ENCODE data around the gene TRIM9. TPM values are rescaled to one million over a fixed set of nuclear protein-coding genes. Genes with fewer than 3 reads are reported as not detected.

TRIM9 gene
- total and polyA plus RNA-seq, 9 of the 15 experiments (the other 6 are each of a cell fraction or from before 2014, with no cell fraction given): 0.03 to 0.15 (median 0.04) TPM; not detected in 4

GRCh38 chr14:51073731-51074130 lies 21.2 kb downstream of the TRIM9 start:
- Histone ChIP-seq H3K4me1 (replicated peaks in 1 of 2; ENCODE audit: control insufficient read depth in 2 of 2, insufficient read depth in 2 of 2, low read length in 2 of 2) (no peaks in the 10 kb centered on the region), H4K20me1 (replicated peaks; ENCODE audit: control insufficient read depth, insufficient read depth, low read length) (no peaks in the 10 kb centered on the region), H2AFZ (ENCODE audit: low read depth, low read length) (no peak overlapping the region), H3K9me3 (replicated peaks; ENCODE audit: control insufficient read depth, insufficient read depth, low read depth, low read length) (no peaks in the 10 kb centered on the region), H3K27me3 (ENCODE audit: control insufficient read depth in 2 of 2, insufficient read depth in 2 of 2, low read length in 2 of 2) (no peaks in the 10 kb centered on the region; a peak in 1 of 5 replicates), H3K4me3 (no peak overlapping the region), H3K9me1 (ENCODE audit: control insufficient read depth, insufficient read depth, low read length) (no peaks in the 10 kb centered on the region), H3K9ac (ENCODE audit: insufficient read depth in 1 of 2, low read depth in 2 of 2, low read length in 2 of 2) (no peak overlapping the region), H3K27ac (ENCODE audit: extremely low read depth, low read depth, low read length) (no peak overlapping the region), H3K4me2 (ENCODE audit: insufficient read depth, low read length) (no peak overlapping the region), H3K79me2 (ENCODE audit: control insufficient read depth, insufficient read depth, low read length) (no peaks in the 10 kb centered on the region), H3K36me3 (ENCODE audit: control insufficient read depth, insufficient read depth, low read length) (no peaks in the 10 kb centered on the region)
- in situ Hi-C loops (cut with MboI) (no loop called here), intact Hi-C loops (cut with micrococcal nuclease) (no loop called here)
- ATAC-seq: no peak
- 0% methylated on average over 2 of the region's 2 CpGs for WGBS (ENCODE audit: insufficient coverage, low coverage, missing lambda C conversion rate)
- no peak for FAIRE-seq
- ChIA-PET POLR2A (no interaction called here), CTCF (ENCODE audit: low intra/inter-chr PET ratio) (no interaction called here)
- no TSS peak for BruUV-seq (replicated peaks)
- DNase-seq (ENCODE audit: extremely low read depth in 1 of 4, low spot score in 3 of 4): no peak
- no peak for TF ChIP-seq FOXP4 (CRISPR knock-in tag; IDR thresholded peaks at IDR 0.05; ENCODE audit: borderline replicate concordance)
- no peak for TF ChIP-seq LARP7 (IDR thresholded peaks at IDR 0.05)
- TF ChIP-seq SMARCA4 (IDR thresholded peaks at IDR 0.05): no peak
- no peak for TF ChIP-seq STAG1 (CRISPR knock-in tag; IDR thresholded peaks at IDR 0.05; ENCODE audit: borderline replicate concordance)
- no peak for TF ChIP-seq ZFP30 (CRISPR knock-in tag; IDR thresholded peaks at IDR 0.05; ENCODE audit: borderline replicate concordance)
- TF ChIP-seq POLR2A (conservative IDR thresholded peaks at IDR 0.05): no peak
- no peak for TF ChIP-seq ATF6 (CRISPR knock-in tag; IDR thresholded peaks at IDR 0.05)
- no peak for TF ChIP-seq IRF9 (tag; IDR thresholded peaks at IDR 0.05)
- TF ChIP-seq DACH1 (IDR thresholded peaks at IDR 0.05; ENCODE audit: partially characterized antibody): no peak
- TF ChIP-seq RHOXF2B (CRISPR knock-in tag; conservative IDR thresholded peaks at IDR 0.05): no peak
- no peak for TF ChIP-seq HDAC2 (IDR thresholded peaks at IDR 0.05)
- no peak for TF ChIP-seq ZNF507 (tag; conservative IDR thresholded peaks at IDR 0.05)
- TF ChIP-seq PCBP1 (IDR thresholded peaks at IDR 0.05; ENCODE audit: low read depth, low read length, poor library complexity, severe bottlenecking): no peak
- no peak for TF ChIP-seq CREBBP (IDR thresholded peaks at IDR 0.05; ENCODE audit: low read depth, low read length)
- no peak for TF ChIP-seq RBM14 (IDR thresholded peaks at IDR 0.05; ENCODE audit: borderline replicate concordance, insufficient read depth, low read depth, low read length)
- TF ChIP-seq EP300 (IDR thresholded peaks at IDR 0.05; ENCODE audit: low read length): no peak

Data from K562 (cell line).